Measurements from ENCODE around the gene GRK2. TPM values are rescaled to one million over a fixed set of nuclear protein-coding genes. Genes with fewer than 3 reads are reported as not detected.

Gene GRK2
- total RNA-seq, 1 experiment from 2014 or later: 56.3 TPM

DNA sequence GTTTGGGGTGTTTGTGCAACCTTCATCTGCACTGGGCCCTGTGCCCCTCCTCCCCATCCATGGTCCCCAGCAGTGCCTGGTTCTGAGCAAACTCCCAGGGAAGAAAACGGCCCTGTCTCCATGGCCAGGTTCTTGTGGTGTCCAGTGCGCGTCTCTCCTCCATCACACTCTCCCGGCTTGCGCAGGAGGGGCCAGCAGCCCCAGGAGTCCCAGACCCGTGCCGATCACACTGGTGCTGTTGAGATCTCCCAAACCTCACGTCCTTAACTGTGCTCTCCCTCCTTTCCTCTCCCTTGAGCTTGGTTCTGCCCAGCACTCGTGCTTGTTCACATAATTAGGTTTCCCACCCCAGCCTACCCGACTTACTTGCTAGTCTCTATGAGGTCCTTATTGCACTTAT, 10.9 kb upstream of the GRK2 start:
- H3K36me3 Mint-ChIP-seq (ENCODE audit: insufficient read depth in 1 of 3, low read depth in 3 of 3): peaks cover 45 to 73% (median 67%) of the 10 kb centered on the region in 3 experiments; a peak in 6 of 7 replicates
- peaks cover 3% of the 10 kb centered on the region; the same call in 1 of the 2 replicates for H3K27me3 Mint-ChIP-seq (ENCODE audit: low read depth)

More for the DNA sequence above, 10.9 kb upstream of the GRK2 start:
- Histone ChIP-seq H3K79me2 (ENCODE audit: insufficient read depth, low read length) (no peaks in the 10 kb centered on the region), H3K18ac (ENCODE audit: insufficient read length, low read depth, low read length) (no peak overlapping the region), H3K4ac (ENCODE audit: low read depth, low read length) (no peak overlapping the region), H4K20me1 (ENCODE audit: control insufficient read depth, insufficient read depth, insufficient read length) (no peaks in the 10 kb centered on the region), H3K23ac (ENCODE audit: insufficient read length, low read depth, low read length) (no peak overlapping the region), H4K8ac (replicated peaks; ENCODE audit: insufficient read length, low read depth, low read length) (no peak overlapping the region), H4K5ac (ENCODE audit: insufficient read length, low read depth, low read length) (no peak overlapping the region), H3K56ac (ENCODE audit: insufficient read length, low read depth, low read length) (no peak overlapping the region), H3K9ac (ENCODE audit: extremely low read depth, insufficient read length, low read length) (no peak overlapping the region), H2BK120ac (ENCODE audit: low read depth, low read length, poor library complexity, severe bottlenecking) (no peak overlapping the region), H2BK15ac (ENCODE audit: low read depth, low read length) (no peak overlapping the region), H3K9me3 (ENCODE audit: control insufficient read depth, low read depth, low read length) (no peaks in the 10 kb centered on the region), H2BK5ac (ENCODE audit: insufficient read length, low read length) (no peak overlapping the region), H3K4me2 (ENCODE audit: insufficient read depth, insufficient read length, low read length) (no peak overlapping the region), H2BK12ac (ENCODE audit: insufficient read length, low read depth, low read length) (no peak overlapping the region), H3T11ph (ENCODE audit: low read length) (no peak overlapping the region), H2AK5ac (ENCODE audit: insufficient read length, low read length) (no peak overlapping the region), H3K27me3 (ENCODE audit: insufficient read depth, low read length) (no peaks in the 10 kb centered on the region), H3K27ac (ENCODE audit: insufficient read length, low read depth, low read length) (no peak overlapping the region), H2AFZ (ENCODE audit: low read length) (no peak overlapping the region), H3K14ac (ENCODE audit: insufficient read depth, low read length) (no peak overlapping the region; the same call in 1 of the 2 replicates), H3K4me1 (ENCODE audit: insufficient read depth, low read length) (no peaks in the 10 kb centered on the region), H3K23me2 (ENCODE audit: insufficient read length, low read depth, low read length, poor library complexity, severe bottlenecking) (no peaks in the 10 kb centered on the region), H4K91ac (ENCODE audit: insufficient read length, low read depth, low read length) (no peak overlapping the region), H3K79me1 (ENCODE audit: insufficient read depth, low read depth, low read length, poor library complexity, severe bottlenecking) (no peaks in the 10 kb centered on the region), H2BK20ac (ENCODE audit: low read depth, low read length, poor library complexity, severe bottlenecking) (no peak overlapping the region)
- Mint-ChIP-seq H3K27ac (no peak overlapping the region; a peak in 1 of 7 replicates), H3K4me3 (no peak overlapping the region; a peak in 1 of 5 replicates), H3K4me1 (no peaks in the 10 kb centered on the region), H3K9me3 (no peaks in the 10 kb centered on the region)
- no CpG with 5 or more reads among the region's 10 CpGs for WGBS (ENCODE audit: extremely low coverage, insufficient read length, low lambda C conversion rate)
- no peak for DNase-seq
- TF ChIP-seq CTCF (conservative IDR thresholded peaks at IDR 0.05): no peak

Data from H9 (cell line).